ACC112 (cell line): Measurements from ENCODE around the gene ROR1.

Experiments used
- H2AFZ ChIP-seq: fragments of 200-600 bp; sonication (generic); one replicate; pipeline ENCODE4 v1.6.0; 2017; ENCODE audit warnings: antibody characterized with exemption, low read length; ENCODE audit not compliant: unreplicated experiment
- H3K27ac ChIP-seq: fragments of 200-600 bp; sonication (generic); 2 replicates; pipeline ENCODE4 v1.5.1; 2014; ENCODE audit warnings: low read depth, mild to moderate bottlenecking, antibody characterized with exemption, low read length, moderate library complexity
- H3K27me3 ChIP-seq: fragments of 200-600 bp; sonication (generic); 2 replicates; pipeline ENCODE4 v1.6.1; 2014; ENCODE audit warnings: mild to moderate bottlenecking, antibody characterized with exemption, low read length, moderate library complexity, mixed read lengths; ENCODE audit not compliant: insufficient read depth
- H3K36me3 ChIP-seq: fragments of 200-600 bp; sonication (generic); 2 replicates; pipeline ENCODE4 v1.6.1; 2016; ENCODE audit warnings: mild to moderate bottlenecking, antibody characterized with exemption, low read length, moderate library complexity, mixed read lengths; ENCODE audit not compliant: insufficient read depth
- H3K4me1 ChIP-seq: fragments of 200-600 bp; sonication (generic); one replicate; pipeline ENCODE4 v1.6.1; 2016; ENCODE audit warnings: low read length, mixed read lengths; ENCODE audit not compliant: insufficient read depth, unreplicated experiment, control insufficient read depth
- H3K4me3 ChIP-seq: fragments of 200-600 bp; sonication (generic); 2 replicates; pipeline ENCODE4 v1.5.1; 2014; ENCODE audit warnings: mild to moderate bottlenecking, low read depth, low read length
- H3K79me2 ChIP-seq: fragments of 200-600 bp; sonication (generic); one replicate; pipeline ENCODE4 v1.6.0; 2016; ENCODE audit warnings: low read length; ENCODE audit not compliant: control insufficient read depth, unreplicated experiment, insufficient read depth

The ROR1 gene

GRCh38 chr1:64173336-64173940, 399.6 kb downstream of the ROR1 start:
- Histone ChIP-seq H3K4me1 (peaks cover 27% of the 10 kb centered on the region), H2AFZ (peak overlapping the region; percentile 99), H3K79me2 (no peaks in the 10 kb centered on the region), H3K36me3 (0 out of 2 replicates have a peak, but pooled peaks cover 2% of the 10 kb centered on the region), H3K4me3 (peak overlapping the region; percentile 61; the same call in 1 of the 2 replicates), H3K27me3 (no peaks in the 10 kb centered on the region), H3K27ac (peak overlapping the region; percentile 91)

GRCh38 chr1:64175639-64176038, 401.8 kb downstream of the ROR1 start:
- H3K27me3 ChIP-seq = no peaks in the 10 kb centered on the region
- H3K4me1 ChIP-seq = peaks cover 27% of the 10 kb centered on the region
- H3K27ac ChIP-seq = no peak overlapping the region
- no peak overlapping the region for H3K4me3 ChIP-seq
- H3K79me2 ChIP-seq = no peaks in the 10 kb centered on the region
- 0 out of 2 replicates have a peak, but pooled peaks cover 2% of the 10 kb centered on the region for H3K36me3 ChIP-seq
- H2AFZ ChIP-seq = no peak overlapping the region

GRCh38 chr1:64176659-64177058, 402.8 kb downstream of the ROR1 start:
- peaks cover 20% of the 10 kb centered on the region for H3K4me1 ChIP-seq
- H2AFZ ChIP-seq = peak overlapping the region; percentile 0
- H3K36me3 ChIP-seq = 0 out of 2 replicates have a peak, but pooled peaks cover 2% of the 10 kb centered on the region
- H3K79me2 ChIP-seq = no peaks in the 10 kb centered on the region
- H3K4me3 ChIP-seq = no peak overlapping the region
- H3K27me3 ChIP-seq = no peaks in the 10 kb centered on the region
- H3K27ac ChIP-seq = no peak overlapping the region

GRCh38 chr1:64179588-64179987, 405.8 kb downstream of the ROR1 start:
- H3K36me3 ChIP-seq = 0 out of 2 replicates have a peak, but pooled peaks cover 2% of the 10 kb centered on the region
- H3K27me3 ChIP-seq = no peaks in the 10 kb centered on the region

GRCh38 chr1:64182207-64182606, 408.4 kb downstream of the ROR1 start:
- Histone ChIP-seq H3K79me2 (no peaks in the 10 kb centered on the region), H3K4me3 (no peak overlapping the region), H3K27ac (no peak overlapping the region), H3K4me1 (no peaks in the 10 kb centered on the region), H3K27me3 (no peaks in the 10 kb centered on the region), H3K36me3 (0 out of 2 replicates have a peak, but pooled peaks cover 2% of the 10 kb centered on the region), H2AFZ (no peak overlapping the region)

More at GRCh38 chr1:64179588-64179987, 405.8 kb downstream of the ROR1 start:
- Histone ChIP-seq H3K27ac (no peak overlapping the region), H3K4me1 (no peaks in the 10 kb centered on the region), H2AFZ (no peak overlapping the region), H3K79me2 (no peaks in the 10 kb centered on the region), H3K4me3 (no peak overlapping the region)

GRCh38 chr1:64183395-64184002, 409.7 kb downstream of the ROR1 start:
- Histone ChIP-seq H3K79me2 (no peaks in the 10 kb centered on the region), H3K4me3 (no peak overlapping the region), H3K4me1 (no peaks in the 10 kb centered on the region), H3K27ac (no peak overlapping the region), H3K36me3 (no peaks in the 10 kb centered on the region), H3K27me3 (no peaks in the 10 kb centered on the region), H2AFZ (no peak overlapping the region)

GRCh38 chr1:64184003-64184440, 410.2 kb downstream of the ROR1 start:
- H3K27ac ChIP-seq = no peak overlapping the region
- no peaks in the 10 kb centered on the region for H3K36me3 ChIP-seq
- no peaks in the 10 kb centered on the region for H3K4me1 ChIP-seq
- H3K4me3 ChIP-seq = no peak overlapping the region
- no peaks in the 10 kb centered on the region for H3K79me2 ChIP-seq
- no peak overlapping the region for H2AFZ ChIP-seq
- no peaks in the 10 kb centered on the region for H3K27me3 ChIP-seq

- no peaks in the 10 kb centered on the region for H3K79me2 ChIP-seq
- H3K4me3 ChIP-seq = no peak overlapping the region
- H3K27me3 ChIP-seq = no peaks in the 10 kb centered on the region
- H3K36me3 ChIP-seq = no peaks in the 10 kb centered on the region
- H2AFZ ChIP-seq = no peak overlapping the region
- H3K27ac ChIP-seq = no peak overlapping the region
- H3K4me1 ChIP-seq = no peaks in the 10 kb centered on the region
These were observed 412.5 kb downstream of the ROR1 start for GRCh38 chr1:64186138-64186897.

GRCh38 chr1:64186898-64187280, 413.1 kb downstream of the ROR1 start:
- Histone ChIP-seq H3K27me3 (no peaks in the 10 kb centered on the region), H3K4me1 (no peaks in the 10 kb centered on the region), H3K79me2 (no peaks in the 10 kb centered on the region), H2AFZ (no peak overlapping the region), H3K27ac (no peak overlapping the region), H3K36me3 (no peaks in the 10 kb centered on the region), H3K4me3 (no peak overlapping the region)

GRCh38 chr1:64187646-64188045, 413.8 kb downstream of the ROR1 start:
- Histone ChIP-seq H3K36me3 (no peaks in the 10 kb centered on the region), H2AFZ (no peak overlapping the region), H3K79me2 (no peaks in the 10 kb centered on the region), H3K27ac (no peak overlapping the region), H3K4me3 (no peak overlapping the region), H3K27me3 (no peaks in the 10 kb centered on the region), H3K4me1 (no peaks in the 10 kb centered on the region)
